ENCODE measurements around the gene BRDT. TPM values are rescaled to one million over a fixed set of nuclear protein-coding genes. Genes with fewer than 3 reads are reported as not detected.

BRDT gene
- polyA plus RNA-seq, 1 donor (not counting 4 experiments of a cell fraction or from before 2014, with no cell fraction given) = not detected

GRCh38 chr1:91924146-91924545 lies 25.1 kb upstream of the BRDT start:
- peak overlapping the region; percentile 22 for H3K4me2 ChIP-seq (ENCODE audit: control insufficient read depth, extremely low read depth, insufficient read depth, low read depth, low read length)
- no peak for DNase-seq (ENCODE audit: low read depth, low spot score)
- H3K79me2 ChIP-seq (ENCODE audit: control insufficient read depth, insufficient read depth, low read length) = no peaks in the 10 kb centered on the region
- TF ChIP-seq, protein P1, sequence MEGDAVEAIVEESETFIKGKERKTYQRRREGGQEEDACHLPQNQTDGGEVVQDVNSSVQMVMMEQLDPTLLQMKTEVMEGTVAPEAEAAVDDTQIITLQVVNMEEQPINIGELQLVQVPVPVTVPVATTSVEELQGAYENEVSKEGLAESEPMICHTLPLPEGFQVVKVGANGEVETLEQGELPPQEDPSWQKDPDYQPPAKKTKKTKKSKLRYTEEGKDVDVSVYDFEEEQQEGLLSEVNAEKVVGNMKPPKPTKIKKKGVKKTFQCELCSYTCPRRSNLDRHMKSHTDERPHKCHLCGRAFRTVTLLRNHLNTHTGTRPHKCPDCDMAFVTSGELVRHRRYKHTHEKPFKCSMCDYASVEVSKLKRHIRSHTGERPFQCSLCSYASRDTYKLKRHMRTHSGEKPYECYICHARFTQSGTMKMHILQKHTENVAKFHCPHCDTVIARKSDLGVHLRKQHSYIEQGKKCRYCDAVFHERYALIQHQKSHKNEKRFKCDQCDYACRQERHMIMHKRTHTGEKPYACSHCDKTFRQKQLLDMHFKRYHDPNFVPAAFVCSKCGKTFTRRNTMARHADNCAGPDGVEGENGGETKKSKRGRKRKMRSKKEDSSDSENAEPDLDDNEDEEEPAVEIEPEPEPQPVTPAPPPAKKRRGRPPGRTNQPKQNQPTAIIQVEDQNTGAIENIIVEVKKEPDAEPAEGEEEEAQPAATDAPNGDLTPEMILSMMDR (optimal IDR thresholded peaks at IDR 0.05 in 1 of 3, IDR thresholded peaks at IDR 0.05 in 1 of 3, conservative IDR thresholded peaks at IDR 0.05 in 1 of 3; ENCODE audit: extremely low read depth in 1 of 3, insufficient read depth in 2 of 3, low read length in 3 of 3) = no peak
- no peak for TF ChIP-seq EZH2 (IDR thresholded peaks at IDR 0.05; ENCODE audit: low read length)
- no peak overlapping the region for H2AFZ ChIP-seq (ENCODE audit: control insufficient read depth, low read length)
- H3K27me3 ChIP-seq (ENCODE audit: control insufficient read depth, extremely low read depth, insufficient read depth, low read length) = no peaks in the 10 kb centered on the region
- H3K36me3 ChIP-seq (ENCODE audit: control insufficient read depth in 2 of 2, extremely low read depth in 1 of 2, insufficient read depth in 2 of 2, low read length in 2 of 2) = no peaks in the 10 kb centered on the region
- peaks cover 5% of the 10 kb centered on the region for H3K4me1 ChIP-seq (ENCODE audit: control insufficient read depth, extremely low read depth, insufficient read depth, low read length)
- H3K9me1 ChIP-seq (ENCODE audit: control insufficient read depth, extremely low read depth, insufficient read depth, low read length) = no peaks in the 10 kb centered on the region
- no peak overlapping the region for H3K27ac ChIP-seq (ENCODE audit: control insufficient read depth, insufficient read depth, low read length)
- H3K4me3 ChIP-seq (ENCODE audit: control insufficient read depth in 2 of 3, extremely low read depth in 1 of 3, insufficient read depth in 2 of 3, low read depth in 1 of 3, low read length in 3 of 3) = no peak overlapping the region
- no peaks in the 10 kb centered on the region for H3K9me3 ChIP-seq (ENCODE audit: control insufficient read depth, low read depth, low read length)
- FAIRE-seq = no peak
- H3K9ac ChIP-seq (ENCODE audit: control insufficient read depth, extremely low read depth, insufficient read depth, low read length) = no peak overlapping the region
- H4K20me1 ChIP-seq (ENCODE audit: control insufficient read depth, extremely low read depth, insufficient read depth, low read length) = no peaks in the 10 kb centered on the region
- dilution Hi-C loops (cut with MboI; ENCODE audit: extremely low pct_ligation_motif_present, low sequenced_read_pairs) = no loop called here

DNA sequence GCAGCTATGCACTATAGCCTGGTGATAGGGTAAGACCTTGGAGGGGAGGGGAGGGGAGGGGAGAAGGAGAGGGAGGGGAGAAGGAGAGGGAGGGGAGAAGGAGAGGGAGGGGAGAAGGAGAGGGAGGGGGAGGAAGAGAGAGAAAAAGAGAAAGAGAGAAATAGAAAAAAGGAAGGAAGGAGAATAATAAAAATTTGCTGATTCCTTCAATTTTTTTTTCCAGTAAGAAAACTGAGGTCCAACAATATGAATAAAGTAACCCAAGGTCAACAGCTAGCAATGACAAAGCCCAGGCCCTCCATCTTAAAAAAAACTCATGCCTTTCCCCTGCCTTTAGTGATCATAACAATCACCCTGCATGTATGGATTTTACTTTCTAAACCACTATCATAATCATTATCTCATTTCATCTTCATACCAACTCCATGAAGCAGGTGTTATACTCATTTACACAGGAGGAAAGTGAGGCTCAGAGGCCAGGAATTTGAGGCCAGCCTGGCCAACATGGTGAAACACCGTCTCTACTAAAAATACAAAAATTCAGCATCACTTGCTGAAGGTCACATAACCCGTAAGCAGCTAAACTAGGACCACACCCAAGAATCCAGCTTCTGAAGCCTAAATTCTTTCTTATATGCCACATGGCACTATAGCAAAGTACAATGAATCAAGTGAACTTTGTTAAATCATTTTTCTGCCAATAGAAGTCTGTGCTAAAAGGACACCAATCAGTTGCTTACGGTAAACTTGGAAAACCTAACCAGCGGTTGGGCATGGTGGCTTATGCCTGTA lies 23.4 kb upstream of the BRDT start:
- no peak for FAIRE-seq
- no peak for TF ChIP-seq EZH2 (IDR thresholded peaks at IDR 0.05; ENCODE audit: low read length)

More for the DNA sequence above, 23.4 kb upstream of the BRDT start:
- Histone ChIP-seq H3K27ac (ENCODE audit: control insufficient read depth, insufficient read depth, low read length) (no peak overlapping the region), H3K4me2 (ENCODE audit: control insufficient read depth, extremely low read depth, insufficient read depth, low read depth, low read length) (no peak overlapping the region), H3K9me3 (ENCODE audit: control insufficient read depth, low read depth, low read length) (no peaks in the 10 kb centered on the region), H4K20me1 (ENCODE audit: control insufficient read depth, extremely low read depth, insufficient read depth, low read length) (no peaks in the 10 kb centered on the region), H3K4me1 (ENCODE audit: control insufficient read depth, extremely low read depth, insufficient read depth, low read length) (peaks cover 5% of the 10 kb centered on the region), H2AFZ (ENCODE audit: control insufficient read depth, low read length) (no peak overlapping the region), H3K9me1 (ENCODE audit: control insufficient read depth, extremely low read depth, insufficient read depth, low read length) (no peaks in the 10 kb centered on the region), H3K27me3 (ENCODE audit: control insufficient read depth, extremely low read depth, insufficient read depth, low read length) (no peaks in the 10 kb centered on the region), H3K36me3 (ENCODE audit: control insufficient read depth in 2 of 2, extremely low read depth in 1 of 2, insufficient read depth in 2 of 2, low read length in 2 of 2) (no peaks in the 10 kb centered on the region), H3K4me3 (ENCODE audit: control insufficient read depth in 2 of 3, extremely low read depth in 1 of 3, insufficient read depth in 2 of 3, low read depth in 1 of 3, low read length in 3 of 3) (no peak overlapping the region), H3K9ac (ENCODE audit: control insufficient read depth, extremely low read depth, insufficient read depth, low read length) (no peak overlapping the region), H3K79me2 (ENCODE audit: control insufficient read depth, insufficient read depth, low read length) (no peaks in the 10 kb centered on the region)
- dilution Hi-C loops (cut with MboI; ENCODE audit: extremely low pct_ligation_motif_present, low sequenced_read_pairs) = no loop called here
- DNase-seq (ENCODE audit: low read depth, low spot score) = no peak

Data from keratinocyte (primary cell).